GM21447 (cell line): Measurements from ENCODE around the gene TMEM236.

Experiments
- ATAC-seq: cut with Tn5 transposase; IDR thresholded peaks from one replicate; pipeline ENCODE4 v1.9.1; 2021; ENCODE audit not compliant: unreplicated experiment

The TMEM236 gene

DNA sequence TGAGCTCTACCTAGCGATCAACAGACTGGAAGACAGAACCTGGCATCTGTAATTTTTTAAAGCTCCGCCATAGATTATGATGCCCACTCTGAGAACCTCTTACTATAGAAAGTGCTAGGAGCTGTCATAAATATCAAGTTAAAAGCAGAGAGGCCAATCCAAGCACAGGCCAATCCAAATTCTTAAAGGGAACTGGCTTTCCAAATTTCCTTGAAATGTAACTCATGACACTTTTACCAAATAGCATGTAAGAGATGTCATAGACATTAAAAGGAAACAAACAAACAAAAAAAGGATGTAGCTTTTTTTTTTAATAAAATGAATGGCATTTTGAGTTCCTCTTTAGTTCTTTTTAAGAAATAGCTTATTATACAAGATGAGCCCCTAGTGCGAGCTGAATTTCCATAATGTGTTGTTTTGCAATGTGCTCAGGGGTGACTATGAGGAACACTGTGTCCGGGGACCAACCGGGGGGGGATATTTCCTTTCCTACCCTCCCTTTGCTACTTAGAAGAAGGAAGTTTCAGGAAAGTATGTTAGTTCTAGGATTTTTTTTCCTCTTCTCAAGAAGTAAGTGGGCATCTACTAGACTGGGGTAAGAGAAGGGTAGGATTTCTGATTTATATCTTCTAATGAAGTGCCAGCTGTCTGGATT, 33.4 kb downstream of the TMEM236 start:
- no peak for ATAC-seq

DNA sequence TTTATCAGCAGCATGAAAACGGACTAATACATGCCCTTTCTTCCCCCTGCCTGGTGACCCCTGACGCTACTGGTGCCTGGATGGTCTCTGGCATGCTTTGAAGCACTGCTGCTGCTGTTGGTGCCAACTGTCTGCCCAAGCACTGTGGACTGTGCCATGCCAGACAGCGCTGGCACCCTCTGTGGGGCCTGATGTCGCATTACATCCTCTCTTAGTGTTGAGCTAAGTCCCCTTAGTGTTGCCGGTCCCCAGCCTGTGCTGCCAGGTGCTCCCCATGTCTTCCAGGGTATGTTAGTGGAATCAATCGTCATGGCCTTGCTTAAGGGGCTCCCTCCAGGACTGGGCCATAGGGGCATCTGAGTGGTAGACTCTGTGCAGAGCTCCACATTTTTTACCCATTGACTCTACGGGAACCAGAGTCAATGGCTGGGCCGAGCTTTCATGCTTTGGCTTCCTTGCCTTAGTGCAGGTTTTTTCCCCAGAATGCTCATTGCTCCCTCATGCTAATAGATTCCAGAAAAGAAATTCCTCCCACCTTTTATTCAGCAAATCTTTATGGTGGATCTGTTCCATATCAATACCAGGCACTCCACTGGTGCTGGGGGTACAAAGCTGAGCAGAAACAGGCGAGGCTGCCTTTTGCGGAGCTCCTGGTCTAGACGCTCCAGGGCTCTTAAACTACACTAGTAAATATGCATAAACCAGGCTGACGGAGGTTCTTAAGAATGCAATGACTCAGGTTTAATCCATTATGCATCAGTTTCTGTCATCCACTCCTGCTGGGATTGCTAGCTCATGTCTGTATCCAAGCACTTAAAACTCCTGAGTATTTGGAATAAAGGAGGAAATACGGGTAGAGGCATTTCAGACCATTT, 35.3 kb downstream of the TMEM236 start:
- ATAC-seq, result no peak

DNA sequence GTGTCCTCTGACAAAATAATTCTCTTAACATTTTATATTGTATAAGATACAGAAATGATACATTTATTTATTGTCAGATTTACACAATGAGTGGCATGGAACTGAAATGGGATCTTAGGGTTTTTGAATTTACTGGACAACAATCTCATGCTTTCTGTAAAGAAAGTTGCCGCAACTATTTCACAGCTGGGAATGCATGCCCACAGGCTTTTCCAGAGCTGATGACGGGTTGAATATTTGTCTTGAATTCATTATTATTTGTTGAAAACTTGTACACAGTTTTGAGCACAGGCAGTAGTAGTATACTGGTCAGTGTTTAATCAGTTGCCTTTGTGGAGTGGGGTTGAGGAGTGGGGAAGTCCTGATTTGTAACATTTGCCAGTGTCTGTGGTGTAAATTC, 36.6 kb downstream of the TMEM236 start:
- ATAC-seq, result no peak

GRCh38 chr10:17789396-17789795, 37.4 kb downstream of the TMEM236 start:
- ATAC-seq, result no peak

DNA sequence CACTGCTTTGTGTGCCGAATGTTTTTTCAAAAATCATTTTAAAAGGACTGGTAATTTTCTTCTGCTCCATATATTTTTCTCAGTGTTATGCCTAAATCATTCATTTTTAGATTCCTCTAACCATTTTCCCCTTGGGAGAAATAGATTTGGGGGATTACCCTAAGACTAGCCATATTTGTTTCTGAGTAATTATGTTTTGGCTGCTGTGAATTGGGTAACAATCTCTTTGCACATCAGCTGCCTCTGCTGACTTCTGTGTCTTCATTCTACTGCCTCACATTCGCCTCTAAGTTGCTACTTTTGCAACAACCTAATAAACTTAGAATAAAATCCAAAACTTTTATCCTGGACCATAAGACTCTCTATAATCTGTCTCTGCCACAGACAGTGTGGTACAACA, 38.6 kb downstream of the TMEM236 start:
- ATAC-seq, result no peak

DNA sequence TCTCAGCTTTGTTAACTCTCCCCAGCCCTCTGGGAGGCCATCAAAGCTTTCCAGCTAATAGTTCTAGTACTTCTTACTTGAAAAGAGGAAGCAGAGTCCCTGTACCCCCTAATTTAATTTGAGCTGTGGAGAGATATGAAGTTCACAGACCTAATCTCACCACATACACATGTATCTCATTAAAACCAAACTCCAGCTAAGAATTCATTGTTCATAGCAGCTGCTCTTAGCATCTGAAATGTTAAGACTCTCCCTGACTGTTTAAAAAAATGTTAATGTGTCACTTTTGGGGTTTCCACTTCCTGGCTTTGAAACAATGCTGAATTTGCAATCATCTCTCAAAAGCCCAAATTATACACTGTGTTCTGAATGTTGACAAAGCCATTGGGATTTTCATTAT, 41.0 kb downstream of the TMEM236 start:
- ATAC-seq, result no peak

GRCh38 chr10:17793823-17794644, 42.0 kb downstream of the TMEM236 start:
- no peak for ATAC-seq

DNA sequence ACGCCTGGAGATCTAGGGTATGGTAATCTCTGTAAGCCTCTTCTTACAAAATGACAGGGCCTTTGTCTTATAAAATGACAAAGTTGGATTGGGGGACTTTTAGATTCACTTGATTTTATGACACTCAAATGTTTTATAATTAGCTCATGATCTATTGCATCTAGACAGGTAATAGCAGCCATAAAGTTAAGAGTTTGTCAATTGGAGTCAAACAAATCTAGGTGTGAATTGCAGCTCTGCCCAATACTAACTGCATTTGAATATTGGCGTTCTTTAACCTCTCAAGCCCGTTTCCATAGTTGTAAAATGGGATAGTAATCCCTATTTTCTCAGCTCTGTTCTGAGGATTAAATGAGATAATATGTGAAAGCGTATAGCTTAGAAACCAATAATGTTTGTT, 43.1 kb downstream of the TMEM236 start:
- ATAC-seq, result no peak

- ATAC-seq, result no peak
Observed at GRCh38 chr10:17795813-17796594, 44.0 kb downstream of the TMEM236 start.

DNA sequence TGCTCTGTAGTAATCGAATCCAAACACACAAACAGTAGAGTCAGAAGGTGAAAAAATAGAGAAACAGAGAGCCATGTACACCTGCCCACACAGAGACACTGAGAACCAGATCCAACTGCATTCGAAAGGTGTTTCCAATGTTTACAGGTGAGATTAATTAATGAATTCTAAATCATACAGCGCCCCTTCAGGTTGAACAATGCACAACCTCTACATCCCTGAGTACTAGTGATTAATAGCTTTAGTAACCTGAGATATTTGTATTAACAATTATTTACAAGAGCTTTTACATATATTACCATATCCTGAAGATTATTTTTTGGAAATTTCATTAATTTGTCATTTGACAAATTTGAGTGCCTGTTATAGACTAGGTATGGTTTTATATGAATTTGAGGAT, 49.5 kb downstream of the TMEM236 start:
- ATAC-seq, result no peak

DNA sequence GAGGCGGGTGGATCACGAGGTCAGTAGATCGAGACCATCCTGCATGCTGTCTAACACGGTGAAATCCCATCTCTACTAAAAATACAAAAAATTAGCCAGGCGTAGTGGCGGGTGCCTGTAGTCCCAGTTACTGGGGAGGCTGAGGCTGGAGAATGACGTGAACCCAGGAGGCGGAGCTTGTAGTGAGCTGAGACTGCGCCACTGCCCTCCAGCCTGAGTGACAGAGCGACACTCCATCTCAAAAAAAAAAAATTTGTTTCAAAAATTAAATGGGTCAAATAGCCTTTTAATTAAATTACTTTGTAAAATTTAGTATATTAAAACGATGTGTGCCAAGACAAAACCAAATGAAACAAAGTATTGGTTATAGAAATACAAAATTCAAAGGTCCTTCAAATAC, 50.3 kb downstream of the TMEM236 start:
- no peak for ATAC-seq

GRCh38 chr10:17802976-17803375, 51.0 kb downstream of the TMEM236 start:
- no peak for ATAC-seq

GRCh38 chr10:17805330-17805729, 53.3 kb downstream of the TMEM236 start:
- no peak for ATAC-seq

DNA sequence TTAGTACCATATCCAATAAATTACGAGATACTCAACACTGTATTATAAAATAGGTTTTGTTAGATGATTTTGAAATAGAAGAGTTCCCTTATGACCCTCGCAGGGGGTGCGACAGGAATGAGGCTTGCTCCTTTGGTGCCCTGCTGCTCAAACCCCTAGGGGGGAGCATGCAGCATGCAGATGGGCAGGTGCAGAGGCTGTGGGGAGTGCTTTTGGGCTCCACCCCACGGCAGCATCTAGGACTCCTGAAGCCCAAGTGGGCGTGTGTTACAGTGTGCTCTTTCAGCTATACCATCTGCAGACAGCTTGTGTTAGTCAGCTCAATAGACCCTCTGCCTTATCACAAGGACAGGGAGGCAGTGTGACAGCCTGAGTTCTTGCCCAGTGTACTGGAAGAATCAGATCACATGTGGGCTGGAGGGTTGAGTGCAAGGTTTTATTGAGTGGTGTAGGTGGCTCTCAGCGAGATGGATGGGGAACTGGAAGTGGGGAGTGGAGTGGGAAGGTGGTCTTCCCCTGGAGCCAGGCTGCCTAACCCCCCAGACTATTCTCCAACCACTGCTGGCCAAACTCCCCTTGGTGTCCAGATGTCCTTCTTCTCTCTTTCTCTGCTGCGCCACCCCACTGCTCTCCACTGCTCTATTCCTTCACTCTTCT, 54.0 kb downstream of the TMEM236 start:
- no peak for ATAC-seq

DNA sequence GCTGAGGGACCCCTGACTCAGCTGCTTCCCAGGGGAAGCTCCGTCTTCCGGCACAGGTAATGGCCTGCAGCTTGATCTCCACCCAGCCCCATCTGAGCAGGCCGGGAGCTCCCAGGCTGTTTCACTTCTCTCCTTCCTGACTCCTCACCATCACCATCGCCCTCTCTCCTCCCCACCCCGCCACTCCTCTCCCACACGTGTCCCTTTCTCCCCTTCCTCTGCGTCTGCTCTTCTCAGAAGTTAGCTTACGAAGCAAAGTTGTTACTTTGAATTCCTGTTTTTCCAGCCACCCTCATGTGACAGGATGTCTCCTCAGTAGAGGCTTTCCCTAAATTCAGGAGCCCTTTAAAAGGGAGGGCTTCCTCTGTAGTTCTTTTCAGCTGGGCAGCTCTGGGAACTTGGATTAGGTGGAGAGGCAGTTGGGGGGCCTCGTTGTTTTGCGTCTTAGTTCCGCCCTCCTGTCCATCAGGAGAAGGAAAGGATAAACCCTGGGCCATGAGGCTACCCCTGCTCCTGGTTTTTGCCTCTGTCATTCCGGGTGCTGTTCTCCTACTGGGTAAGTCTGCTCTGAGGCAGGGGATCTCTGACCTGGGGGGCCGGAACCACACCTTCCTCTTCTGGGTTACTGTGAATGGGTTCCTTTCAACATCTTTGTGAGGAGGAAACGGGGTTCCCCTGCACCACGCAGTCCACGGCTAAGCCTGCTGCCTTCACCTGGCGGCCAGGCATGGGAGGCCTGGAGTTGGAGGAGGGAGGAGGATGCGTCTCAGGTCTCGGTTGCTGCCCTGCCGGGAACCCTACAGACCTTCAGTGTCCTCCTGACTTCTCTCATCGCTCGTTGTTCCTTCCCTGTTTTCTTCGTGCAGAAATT, 57.2 kb downstream of the TMEM236 start, which contains the start of gene MRC1:
TSS of gene MRC1 (plus strand) at position 378 of the 871 bp plus-strand sequence. CDS start at position 496, 118 bp downstream.
- ATAC-seq, result no peak

- no peak for ATAC-seq
Observed at GRCh38 chr10:17811146-17811865, 59.3 kb downstream of the TMEM236 start.

- ATAC-seq, result no peak
Observed at GRCh38 chr10:17814973-17815372, 63.0 kb downstream of the TMEM236 start.

DNA sequence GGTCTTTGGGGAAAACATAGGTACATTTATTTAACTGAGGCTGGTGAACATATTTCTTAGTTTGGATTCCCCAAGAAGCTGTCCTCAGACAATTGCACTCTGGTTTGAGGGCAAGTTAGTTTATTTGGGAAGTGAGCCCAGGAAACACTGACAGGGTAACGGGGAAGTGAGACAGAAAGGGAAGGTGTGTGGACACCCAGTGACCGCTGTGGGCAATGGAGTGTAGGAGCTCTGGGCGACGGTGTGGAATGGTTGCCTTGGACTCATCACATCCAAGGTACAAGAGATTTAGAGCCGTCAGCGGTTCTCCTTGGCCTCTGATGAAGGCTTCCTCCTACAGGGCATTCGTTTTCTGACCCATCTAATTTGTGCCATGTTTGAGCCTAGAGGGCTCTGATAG, 64.2 kb downstream of the TMEM236 start:
- no peak for ATAC-seq

- no peak for ATAC-seq
Observed at GRCh38 chr10:17817316-17817715, 65.3 kb downstream of the TMEM236 start.
